AG10803 (cell line): Measurements from ENCODE around the gene TMEM163.

Experiments
- DNase-seq: peaks from one replicate; pipeline ENCODE4 v3.0.0; 2010; ENCODE audit warnings: low read depth
- H3K4me3 ChIP-seq: 2 replicates; pipeline ENCODE4 v1.5.1; 2011; ENCODE audit warnings: mild to moderate bottlenecking, low read length, control low read depth
- CTCF ChIP-seq: conservative IDR thresholded peaks from 2 replicates; pipeline ENCODE4 v1.5.1; 2011; ENCODE audit warnings: mild to moderate bottlenecking, low read length, control low read depth, inconsistent platforms

TMEM163 gene

GRCh38 chr2:134438371-134438770 lies 280.4 kb downstream of the TMEM163 start:
- no peak for DNase-seq
- H3K4me3 ChIP-seq: no peak overlapping the region
- no peak for TF ChIP-seq CTCF

GRCh38 chr2:134436706-134437105 lies 282.1 kb downstream of the TMEM163 start:
- no peak for TF ChIP-seq CTCF
- DNase-seq: peak; percentile 16
- no peak overlapping the region for H3K4me3 ChIP-seq

- no peak for TF ChIP-seq CTCF
- no peak for DNase-seq
- no peak overlapping the region for H3K4me3 ChIP-seq
Observed at GRCh38 chr2:134435936-134436335, 282.9 kb downstream of the TMEM163 start.

GRCh38 chr2:134435505-134435904 lies 283.3 kb downstream of the TMEM163 start:
- no peak for DNase-seq
- no peak overlapping the region for H3K4me3 ChIP-seq
- TF ChIP-seq CTCF: no peak

DNA sequence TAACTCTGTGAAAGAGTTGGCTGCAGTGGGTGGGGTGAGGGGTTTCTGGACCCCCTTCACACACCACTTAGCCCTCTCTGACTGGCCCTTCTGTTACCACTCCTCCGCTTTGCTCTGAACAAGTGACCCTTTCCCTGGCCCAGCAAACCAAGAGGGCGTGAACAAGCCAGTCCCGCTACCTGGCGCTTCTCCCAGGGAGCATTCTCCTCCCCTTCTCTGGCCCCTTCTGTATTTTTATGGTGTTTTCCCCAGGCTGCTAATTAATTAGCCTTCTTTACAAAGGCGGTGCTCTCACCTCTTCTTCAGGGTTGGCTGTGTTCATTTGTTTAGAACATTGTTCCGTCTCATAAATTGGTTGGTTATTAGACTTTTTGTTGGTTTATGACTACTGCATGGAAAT lies 284.8 kb downstream of the TMEM163 start:
- no peak overlapping the region for H3K4me3 ChIP-seq
- no peak for TF ChIP-seq CTCF
- DNase-seq: no peak

GRCh38 chr2:134433469-134433868 lies 285.3 kb downstream of the TMEM163 start:
- H3K4me3 ChIP-seq: no peak overlapping the region
- no peak for DNase-seq
- TF ChIP-seq CTCF: no peak

GRCh38 chr2:134432435-134432883 lies 286.3 kb downstream of the TMEM163 start:
- TF ChIP-seq CTCF: no peak
- no peak overlapping the region for H3K4me3 ChIP-seq
- no peak for DNase-seq
